ENCODE data around the gene CCDC57.

The CCDC57 gene

GRCh38 chr17:82064433-82065192, 148.0 kb downstream of the CCDC57 start:
- no peak for DNase-seq (ENCODE audit: low read depth in 2 of 3, low spot score in 1 of 3)

- DNase-seq (ENCODE audit: low read depth in 2 of 3, low spot score in 1 of 3), result no peak
Observed at GRCh38 chr17:82063424-82064415, 148.9 kb downstream of the CCDC57 start.

- DNase-seq (ENCODE audit: low read depth in 2 of 3, low spot score in 1 of 3), result no peak
Observed at GRCh38 chr17:82062984-82063368, 149.7 kb downstream of the CCDC57 start.

- DNase-seq (ENCODE audit: low read depth in 2 of 3, low spot score in 1 of 3), result no peak
Observed at GRCh38 chr17:82062076-82062983, 150.3 kb downstream of the CCDC57 start.

GRCh38 chr17:82061047-82061925, 151.4 kb downstream of the CCDC57 start:
- DNase-seq (ENCODE audit: low read depth in 2 of 3, low spot score in 1 of 3), result no peak

GRCh38 chr17:82060614-82061013, 152.0 kb downstream of the CCDC57 start:
- DNase-seq (ENCODE audit: low read depth in 2 of 3, low spot score in 1 of 3), result no peak

GRCh38 chr17:82060001-82060380, 152.7 kb downstream of the CCDC57 start:
- DNase-seq (ENCODE audit: low read depth in 2 of 3, low spot score in 1 of 3), result no peak

- DNase-seq (ENCODE audit: low read depth in 2 of 3, low spot score in 1 of 3), result no peak
Observed at GRCh38 chr17:82059272-82060000, 153.2 kb downstream of the CCDC57 start.

- DNase-seq (ENCODE audit: low read depth in 2 of 3, low spot score in 1 of 3), result no peak
Observed at GRCh38 chr17:82058855-82059249, 153.8 kb downstream of the CCDC57 start.

- no peak for DNase-seq (ENCODE audit: low read depth in 2 of 3, low spot score in 1 of 3)
Observed at GRCh38 chr17:82058230-82058854, 154.3 kb downstream of the CCDC57 start.

GRCh38 chr17:82056729-82057621, 155.7 kb downstream of the CCDC57 start:
- DNase-seq (ENCODE audit: low read depth in 2 of 3, low spot score in 1 of 3), result no peak

GRCh38 chr17:82055965-82056728, 156.5 kb downstream of the CCDC57 start:
- no peak for DNase-seq (ENCODE audit: low read depth in 2 of 3, low spot score in 1 of 3)

GRCh38 chr17:82055023-82055964, 157.3 kb downstream of the CCDC57 start:
- DNase-seq (ENCODE audit: low read depth in 2 of 3, low spot score in 1 of 3), result no peak

GRCh38 chr17:82054351-82055022, 158.2 kb downstream of the CCDC57 start:
- DNase-seq (ENCODE audit: low read depth in 2 of 3, low spot score in 1 of 3), result no peak

GRCh38 chr17:82053556-82054263, 158.9 kb downstream of the CCDC57 start:
- no peak for DNase-seq (ENCODE audit: low read depth in 2 of 3, low spot score in 1 of 3)
